HG03135 (cell line): ENCODE results near the gene KRT15.

ENCODE experiments used
- ATAC-seq: cut with Tn5 transposase; IDR thresholded peaks from one replicate; pipeline ENCODE4 v1.9.1; 2021; ENCODE audit warnings: mild to moderate bottlenecking, moderate library complexity; ENCODE audit not compliant: unreplicated experiment

Gene KRT15

GRCh38 chr17:41505809-41506767 is 12.6 kb downstream of the KRT15 start:
- no peak for ATAC-seq

DNA sequence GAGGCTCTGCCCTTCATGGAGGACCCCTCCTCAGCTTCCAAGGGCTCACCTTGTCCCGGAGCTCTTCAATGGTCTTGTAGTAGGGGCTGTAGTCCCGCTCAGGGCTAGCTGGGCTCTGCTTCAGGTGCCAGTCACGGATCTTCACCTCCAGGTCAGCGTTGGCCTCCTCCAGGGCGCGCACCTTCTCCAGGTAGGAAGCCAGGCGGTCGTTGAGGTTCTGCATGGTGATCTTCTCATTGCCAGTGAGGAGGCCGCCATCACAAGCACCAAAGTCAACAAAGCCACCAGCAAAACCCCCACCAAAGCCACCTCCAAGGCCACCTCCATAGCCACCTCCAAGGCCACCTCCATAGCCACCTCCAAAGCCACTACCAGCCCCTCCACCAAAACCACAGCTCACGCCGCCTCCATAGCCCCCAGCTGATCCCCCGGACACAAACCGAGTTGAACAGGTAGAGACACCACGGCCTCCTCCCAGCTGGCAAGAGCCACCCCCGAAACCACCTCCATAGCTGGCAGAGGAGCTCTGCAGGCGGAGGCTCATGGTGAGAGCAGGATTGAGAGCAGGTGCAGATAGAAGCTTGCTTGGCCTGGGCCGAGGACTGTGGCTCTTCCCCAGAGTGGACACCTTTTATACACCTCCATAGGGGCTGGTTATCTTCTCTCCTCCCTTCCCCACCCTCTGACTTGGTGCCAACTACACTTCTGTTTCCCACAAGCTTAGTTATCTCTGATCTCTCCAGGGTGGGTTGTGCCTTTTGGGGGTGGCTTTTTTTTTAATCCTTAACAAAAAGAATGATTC is 13.5 kb downstream of the KRT15 start, which contains the start of gene KRT13:
Gene KRT13 (minus strand): TSS at position 606 of the 802 bp plus-strand sequence. CDS start 62 bp downstream, at position 544.
- no peak for ATAC-seq

- no peak for ATAC-seq
Measured at GRCh38 chr17:41504246-41504977, 14.3 kb downstream of the KRT15 start.

DNA sequence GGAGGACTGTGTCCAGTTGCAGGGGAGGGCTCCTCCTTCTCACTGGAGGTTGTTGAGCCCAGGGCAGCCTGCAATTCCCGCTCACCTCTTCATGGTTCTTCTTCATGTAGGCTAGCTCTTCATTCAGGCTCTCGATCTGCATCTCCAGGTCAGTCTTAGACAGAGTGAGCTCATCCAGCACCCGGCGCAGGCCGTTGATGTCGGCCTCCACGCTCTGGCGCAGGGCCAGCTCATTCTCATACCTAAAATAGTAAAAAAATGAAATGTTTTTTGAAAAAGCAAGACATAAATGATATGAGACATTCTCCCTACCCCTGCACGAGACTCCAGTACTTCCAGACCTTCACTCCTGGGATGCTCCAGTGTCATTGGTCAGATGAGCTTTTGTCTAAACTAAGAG is 15.5 kb downstream of the KRT15 start:
- ATAC-seq: no peak

DNA sequence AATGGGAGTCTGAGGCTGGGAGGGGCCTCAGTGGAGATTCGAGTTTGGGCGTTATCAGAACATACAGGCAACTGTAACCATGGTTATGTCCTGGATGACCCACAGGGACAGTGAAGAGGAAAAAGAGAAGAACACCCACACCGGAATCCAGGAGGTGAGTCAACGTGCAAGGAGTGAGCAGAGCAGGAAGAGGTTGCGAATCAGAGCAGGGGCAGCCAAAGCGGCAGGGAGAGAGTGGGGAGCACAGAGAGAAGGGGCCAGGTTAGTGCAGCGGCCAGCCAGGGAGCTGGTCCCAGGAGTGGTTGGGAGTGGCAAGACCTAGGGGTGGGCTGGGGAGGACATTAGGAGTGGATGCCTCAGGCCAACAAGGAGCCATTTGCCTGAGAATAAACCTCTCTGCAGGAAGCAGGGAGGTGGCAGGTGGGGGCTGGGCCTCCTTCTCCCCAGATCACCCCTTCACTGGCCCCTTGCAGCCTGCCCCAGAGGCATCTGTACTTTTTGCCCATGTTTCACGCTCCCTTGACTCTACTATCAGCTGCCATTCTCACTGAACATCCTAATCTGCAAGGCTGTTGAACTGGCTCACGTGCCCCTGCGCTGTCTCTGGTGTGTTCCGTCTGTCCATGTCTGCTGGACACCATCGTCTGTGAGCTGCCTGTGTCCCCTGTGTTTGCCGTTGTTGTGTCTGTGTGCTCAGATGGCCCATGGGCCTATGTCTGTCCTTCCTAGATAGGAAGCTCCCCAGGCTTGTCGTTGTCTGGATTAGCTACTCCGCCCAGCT is 18.4 kb downstream of the KRT15 start:
- ATAC-seq: no peak

DNA sequence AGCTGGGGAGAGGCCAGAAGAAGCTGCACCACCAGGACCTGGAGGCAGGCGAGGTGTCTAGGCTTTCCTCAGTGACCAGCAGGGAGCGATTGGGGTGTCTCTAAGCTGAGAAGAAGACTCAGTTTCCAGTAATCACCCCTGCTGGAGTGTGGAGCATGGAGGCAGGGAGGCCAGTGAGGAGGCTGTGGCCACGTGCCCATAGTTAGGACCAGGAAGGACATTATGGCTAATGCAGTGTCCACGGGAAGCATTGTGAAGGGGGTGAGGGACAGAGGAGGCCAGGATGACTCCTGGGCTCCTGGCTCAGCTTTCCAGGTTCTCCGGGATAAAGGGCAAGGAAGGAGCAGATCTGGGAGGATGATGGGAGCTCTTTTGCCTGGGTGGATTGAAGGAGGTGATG is 19.0 kb downstream of the KRT15 start:
- no peak for ATAC-seq

GRCh38 chr17:41498276-41498675 is 20.4 kb downstream of the KRT15 start:
- ATAC-seq: no peak

- ATAC-seq: no peak
Measured at GRCh38 chr17:41496803-41497484, 21.7 kb downstream of the KRT15 start.

GRCh38 chr17:41494524-41494923 is 24.2 kb downstream of the KRT15 start:
- ATAC-seq: no peak

- no peak for ATAC-seq
Measured at GRCh38 chr17:41492771-41493170, 25.9 kb downstream of the KRT15 start.

- no peak for ATAC-seq
Measured at GRCh38 chr17:41492351-41492750, 26.3 kb downstream of the KRT15 start.

- no peak for ATAC-seq
Measured at GRCh38 chr17:41491476-41491875, 27.2 kb downstream of the KRT15 start.

DNA sequence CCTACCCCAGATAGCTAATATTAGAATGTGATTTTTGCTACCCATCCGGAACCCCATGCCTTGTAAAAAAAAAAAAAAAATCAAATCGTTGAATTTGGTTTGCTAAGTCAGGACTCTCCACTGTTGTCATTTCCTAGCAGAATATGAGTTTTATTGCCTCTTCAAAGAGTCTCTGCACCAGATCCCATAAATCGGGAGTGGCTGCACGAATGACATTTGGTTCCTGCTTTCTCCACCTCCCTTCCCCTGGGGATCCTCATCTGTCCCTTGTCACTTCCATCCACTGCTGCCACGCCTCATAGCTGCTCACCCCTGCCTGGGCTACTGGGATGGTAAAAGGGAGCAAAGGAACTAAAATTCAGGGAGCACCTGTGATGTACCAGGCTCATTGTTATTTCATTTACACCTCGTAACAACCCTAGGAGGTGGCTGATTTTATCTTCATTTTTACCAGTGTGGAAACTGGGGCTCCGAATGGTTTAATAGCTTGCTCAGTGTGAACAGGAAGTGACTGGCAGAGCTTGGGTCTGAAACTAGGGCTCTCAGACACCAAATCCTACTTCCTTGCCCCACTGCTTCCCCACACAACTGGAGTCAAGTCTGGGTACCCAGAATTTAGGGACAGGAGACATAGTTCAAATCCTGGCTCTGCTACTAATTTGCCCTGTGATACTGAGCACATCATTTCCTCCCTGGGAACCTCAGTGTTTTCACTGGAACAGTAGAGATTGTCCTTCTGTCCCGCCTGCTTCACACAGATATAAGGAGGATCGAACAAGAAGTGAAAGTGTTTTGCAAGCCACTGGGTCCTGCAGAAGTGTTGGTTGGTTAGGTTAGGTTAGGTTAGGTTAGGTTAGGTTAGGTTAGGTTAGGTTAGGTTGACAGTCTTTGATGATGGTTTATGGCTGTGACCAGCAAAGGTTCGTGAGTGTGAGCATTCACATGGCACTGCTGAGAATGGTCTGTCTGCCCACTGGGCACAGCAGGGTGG is 28.4 kb downstream of the KRT15 start:
- ATAC-seq: no peak

GRCh38 chr17:41489531-41489930 is 29.2 kb downstream of the KRT15 start, which contains the start of gene KRT36:
TSS of gene KRT36 (minus strand) at chr17:41489910. CDS start at chr17:41489864, 46 bp downstream.
- ATAC-seq: no peak

- ATAC-seq: no peak
Measured at GRCh38 chr17:41486809-41487530, 31.7 kb downstream of the KRT15 start.

- ATAC-seq: no peak
Measured at GRCh38 chr17:41486316-41486715, 32.4 kb downstream of the KRT15 start.
